ENCODE results near the gene IL4. TPM values are rescaled to one million over a fixed set of nuclear protein-coding genes. Genes with fewer than 3 reads are reported as not detected.
"Not testable (repeated sequence)": the region's sequence is repeated elsewhere in the genome, so short reads cannot be mapped to it uniquely, and the experiment has no call there.

IL4 gene
- total RNA-seq = not detected
- not detected for polyA plus RNA-seq
- long read RNA-seq, donor 1 = 0 reads
- long read RNA-seq, donor 2 = 0 reads
- long read RNA-seq, donor 3 = 0 reads

DNA sequence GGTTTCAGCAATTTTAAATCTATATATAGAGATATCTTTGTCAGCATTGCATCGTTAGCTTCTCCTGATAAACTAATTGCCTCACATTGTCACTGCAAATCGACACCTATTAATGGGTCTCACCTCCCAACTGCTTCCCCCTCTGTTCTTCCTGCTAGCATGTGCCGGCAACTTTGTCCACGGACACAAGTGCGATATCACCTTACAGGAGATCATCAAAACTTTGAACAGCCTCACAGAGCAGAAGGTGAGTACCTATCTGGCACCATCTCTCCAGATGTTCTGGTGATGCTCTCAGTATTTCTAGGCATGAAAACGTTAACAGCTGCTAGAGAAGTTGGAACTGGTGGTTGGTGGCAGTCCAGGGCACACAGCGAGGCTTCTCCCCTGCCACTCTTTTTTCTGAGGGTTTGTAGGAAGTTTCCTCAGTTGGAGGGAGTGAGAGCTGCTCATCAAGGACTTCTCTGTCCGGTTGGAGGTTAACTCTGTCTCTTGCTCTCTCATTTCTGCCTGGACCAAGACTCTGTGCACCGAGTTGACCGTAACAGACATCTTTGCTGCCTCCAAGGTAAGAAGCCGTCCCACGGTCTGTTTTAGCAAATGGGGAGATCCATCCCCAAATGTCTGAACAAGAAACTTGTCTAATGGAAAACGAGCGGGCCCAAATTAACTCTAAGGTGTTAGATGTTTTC is at the start of gene IL4:
TSS of gene IL4 (plus strand) at position 51 of the 692 bp plus-strand sequence. CDS start at position 113, 62 bp downstream.
- Histone ChIP-seq H3K36me3 (no peaks in the 10 kb centered on the region), H3K4me1 (peaks cover 0 to 13% (median 0%) of the 10 kb centered on the region in 12 donors), H3K9me3 (no peaks in the 10 kb centered on the region), H3K4me3 (peak within 1 kb of the TSS in 1 of 12 donors; percentile 19), H3K27ac (peak within 1 kb of the TSS in 2 of 12 donors; percentile 24 to 28), H3K27me3 (no peaks in the 10 kb centered on the region)
- ATAC-seq (no peak), DNase-seq (no peak)
- WGBS, 4 donors = 70 to 78% (median 76%) methylated on average over 14 of the region's 14 CpGs
- intact Hi-C loops (cut with DNase I) = loop anchor here in 1 of 10 donors (1.0 kb wide), 1 partner anchor 33 kb away; no protein-coding TSS in a partner anchor
- TF ChIP-seq POLR2A (IDR thresholded peaks at IDR 0.05) (no peak), CTCF (IDR thresholded peaks at IDR 0.05) (no peak)

- H3K36me3 ChIP-seq = peaks cover 0 to 50% (median 12%) of the 10 kb centered on the region in 9 donors
- H3K27me3 ChIP-seq = no peaks in the 10 kb centered on the region
- peaks cover 0 to 4% (median 0%) of the 10 kb centered on the region in 12 donors for H3K4me1 ChIP-seq
- H3K4me3 ChIP-seq = no peak overlapping the region
- no peak overlapping the region for H3K27ac ChIP-seq
- 88 to 98% (median 93%) methylated on average over 2 of the region's 2 CpGs for WGBS, 4 donors
- no peaks in the 10 kb centered on the region for H3K9me3 ChIP-seq
- TF ChIP-seq CTCF (IDR thresholded peaks at IDR 0.05) (no peak), POLR2A (IDR thresholded peaks at IDR 0.05) (no peak)
- ATAC-seq (no peak), DNase-seq (no peak)
- intact Hi-C loops (cut with DNase I) = no loop called here
Observed at GRCh38 chr5:132627470-132627869, 46.3 kb upstream of the IL4 start.

DNA sequence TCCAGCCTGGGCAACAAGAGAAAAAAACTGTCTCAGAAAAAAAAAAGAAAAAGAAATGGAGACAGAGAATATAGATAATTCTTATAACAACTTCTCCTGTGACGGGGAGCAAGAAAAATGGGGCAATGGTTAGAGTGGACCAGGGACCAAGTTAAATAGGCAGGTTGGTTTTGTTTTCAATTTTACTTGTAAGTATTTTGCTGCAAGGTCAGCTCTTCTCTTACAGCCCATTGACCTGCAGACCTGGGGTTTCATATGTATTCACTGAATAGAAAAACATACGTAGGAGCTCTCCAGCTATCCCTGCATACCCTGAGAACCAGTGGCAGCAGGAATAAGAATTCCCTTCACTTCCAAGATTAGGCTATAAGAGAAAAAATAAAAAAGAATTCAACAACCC is 45.0 kb upstream of the IL4 start:
- DNase-seq = no peak
- TF ChIP-seq POLR2A (IDR thresholded peaks at IDR 0.05) (no peak), CTCF (IDR thresholded peaks at IDR 0.05) (no peak)
- intact Hi-C loops (cut with DNase I) = no loop called here

GRCh38 chr5:132629230-132629944 is 44.4 kb upstream of the IL4 start:
- 67 to 78% (median 74%) methylated on average over 5 of the region's 5 CpGs for WGBS, 4 donors
- Histone ChIP-seq H3K4me3 (no peak overlapping the region), H3K27me3 (no peaks in the 10 kb centered on the region), H3K27ac (no peak overlapping the region), H3K36me3 (peaks cover 0 to 44% (median 5%) of the 10 kb centered on the region in 9 donors), H3K9me3 (no peaks in the 10 kb centered on the region), H3K4me1 (peaks cover 0 to 4% (median 0%) of the 10 kb centered on the region in 12 donors)
- no peak for ATAC-seq
- TF ChIP-seq CTCF (IDR thresholded peaks at IDR 0.05) = no peak
- TF ChIP-seq POLR2A (IDR thresholded peaks at IDR 0.05) = no peak
- DNase-seq = no peak
- intact Hi-C loops (cut with DNase I) = no loop called here

More for the DNA sequence above, 45.0 kb upstream of the IL4 start:
- Histone ChIP-seq H3K4me1 (peaks cover 0 to 4% (median 0%) of the 10 kb centered on the region in 12 donors), H3K36me3 (peaks cover 0 to 44% (median 5%) of the 10 kb centered on the region in 9 donors), H3K4me3 (no peak overlapping the region), H3K27me3 (no peaks in the 10 kb centered on the region), H3K9me3 (no peaks in the 10 kb centered on the region), H3K27ac (no peak overlapping the region)
- 86 to 93% (median 88%) methylated on average over 2 of the region's 2 CpGs for WGBS, 4 donors
- ATAC-seq = no peak

DNA sequence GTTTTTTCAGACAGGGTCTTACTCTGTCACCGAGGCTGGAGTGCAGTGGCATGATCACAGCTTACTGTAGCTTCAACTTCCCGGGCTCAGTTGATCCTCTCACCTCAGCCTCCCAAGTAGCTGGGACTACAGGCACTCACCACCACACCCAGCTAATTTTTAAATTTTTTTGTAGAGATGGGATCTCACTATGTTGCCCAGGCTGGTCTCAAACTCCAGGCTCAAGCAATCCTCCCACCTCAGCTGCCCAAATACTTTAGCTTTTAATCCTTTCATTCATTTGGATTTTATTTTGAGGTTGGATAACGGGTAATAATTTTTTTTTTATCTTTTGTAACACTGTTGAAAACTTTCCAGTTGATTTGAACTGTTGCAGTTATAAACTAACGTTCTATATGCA is 40.2 kb upstream of the IL4 start:
- 94 to 97% (median 97%) methylated on average over 4 of the region's 4 CpGs for WGBS, 4 donors
- H3K4me1 ChIP-seq; intact Hi-C loops (cut with DNase I); H3K27ac ChIP-seq; H3K4me3 ChIP-seq; H3K9me3 ChIP-seq; DNase-seq; H3K27me3 ChIP-seq; ATAC-seq: not testable (repeated sequence)
- H3K36me3 ChIP-seq = peaks cover 0 to 55% (median 21%) of the 10 kb centered on the region in 9 donors
